Measurements from ENCODE around the gene GRID2. TPM values are rescaled to one million over a fixed set of nuclear protein-coding genes. Genes with fewer than 3 reads are reported as not detected.

The GRID2 gene
- under 1 TPM in 1 of 4 donors, not detected in 3; 0.33 TPM for total RNA-seq

GRCh38 chr4:92303621-92304027 lies at the start of gene GRID2:
Gene GRID2, plus strand, starts transcription at chr4:92303966.
- TF ChIP-seq POLR2A (IDR thresholded peaks at IDR 0.05) (no peak), CTCF (IDR thresholded peaks at IDR 0.05) (no peak)
- 2 to 3% methylated on average over 29 of the region's 29 CpGs for WGBS, 2 donors
- Histone ChIP-seq H3K36me3 (no peaks in the 10 kb centered on the region), H3K27ac (no peak within 1 kb of the TSS), H3K9me3 (no peaks in the 10 kb centered on the region), H3K27me3 (peaks cover 10% of the 10 kb centered on the region), H3K4me3 (replicated peaks in 1 of 3) (no peak within 1 kb of the TSS), H3K4me1 (peaks cover 17 to 25% of the 10 kb centered on the region in 2 donors)
- intact Hi-C loops (cut with DNase I): no loop called here
- DNase-seq: peak; percentile 9 to 12

GRCh38 chr4:92253986-92254671 lies 49.6 kb upstream of the GRID2 start:
- intact Hi-C loops (cut with DNase I): no loop called here

GRCh38 chr4:92254767-92255442 lies 48.9 kb upstream of the GRID2 start:
- intact Hi-C loops (cut with DNase I): no loop called here
- 94 to 100% methylated on average over 3 to 8 of the region's 8 CpGs for WGBS, 2 donors
- H3K4me1 ChIP-seq: no peaks in the 10 kb centered on the region
- no peak for DNase-seq
- H3K36me3 ChIP-seq: no peaks in the 10 kb centered on the region
- H3K9me3 ChIP-seq: no peaks in the 10 kb centered on the region
- no peak overlapping the region for H3K4me3 ChIP-seq (replicated peaks in 1 of 3)
- no peaks in the 10 kb centered on the region for H3K27me3 ChIP-seq
- H3K27ac ChIP-seq: no peak overlapping the region
- TF ChIP-seq CTCF (IDR thresholded peaks at IDR 0.05) (no peak), POLR2A (IDR thresholded peaks at IDR 0.05) (no peak)

More at GRCh38 chr4:92253986-92254671, 49.6 kb upstream of the GRID2 start:
- Histone ChIP-seq H3K9me3 (no peaks in the 10 kb centered on the region), H3K36me3 (no peaks in the 10 kb centered on the region), H3K27ac (no peak overlapping the region), H3K4me1 (no peaks in the 10 kb centered on the region), H3K4me3 (replicated peaks in 1 of 3) (no peak overlapping the region), H3K27me3 (no peaks in the 10 kb centered on the region)
- TF ChIP-seq POLR2A (IDR thresholded peaks at IDR 0.05) (no peak), CTCF (IDR thresholded peaks at IDR 0.05) (no peak)
- 81 to 93% methylated on average over 4 of the region's 4 CpGs for WGBS, 2 donors
- no peak for DNase-seq

- no peak overlapping the region for H3K27ac ChIP-seq
- no peaks in the 10 kb centered on the region for H3K36me3 ChIP-seq
- TF ChIP-seq POLR2A (IDR thresholded peaks at IDR 0.05) (no peak), CTCF (IDR thresholded peaks at IDR 0.05) (no peak)
- no peaks in the 10 kb centered on the region for H3K9me3 ChIP-seq
- H3K4me3 ChIP-seq (replicated peaks in 1 of 3): no peak overlapping the region
- H3K27me3 ChIP-seq: no peaks in the 10 kb centered on the region
- intact Hi-C loops (cut with DNase I): no loop called here
- 83 to 100% methylated on average over 1 of the region's 1 CpG for WGBS, 2 donors
- DNase-seq: no peak
- H3K4me1 ChIP-seq: no peaks in the 10 kb centered on the region
Measured at GRCh38 chr4:92255920-92256244, 47.9 kb upstream of the GRID2 start.

Measured in thyroid gland (tissue), 4 donors.